Keratinocyte (primary cell): ENCODE measurements around the gene HSP90B1.

Experiments
- EZH2 ChIP-seq: IDR thresholded peaks from one replicate; pipeline ENCODE4 v1.6.1; 2012; ENCODE audit warnings: inconsistent platforms, mild to moderate bottlenecking, low read length, moderate library complexity
- TF ChIP-seq, protein P1 (sequence below), 3 experiments: IDR thresholded peaks in 1 of 3; conservative IDR thresholded peaks in 1 of 3; optimal IDR thresholded peaks in 1 of 3; 2 replicates in 2 of 3; 3 replicates in 1 of 3; pipeline versions ENCODE3 to v1.5.1; 2011; ENCODE audit warnings: low read length in 3 of 3, mild to moderate bottlenecking in 3 of 3, moderate library complexity in 2 of 3, control low read depth in 1 of 3, inconsistent platforms in 1 of 3; ENCODE audit not compliant: insufficient read depth in 2 of 3; ENCODE audit errors: extremely low read depth in 1 of 3

DNA sequence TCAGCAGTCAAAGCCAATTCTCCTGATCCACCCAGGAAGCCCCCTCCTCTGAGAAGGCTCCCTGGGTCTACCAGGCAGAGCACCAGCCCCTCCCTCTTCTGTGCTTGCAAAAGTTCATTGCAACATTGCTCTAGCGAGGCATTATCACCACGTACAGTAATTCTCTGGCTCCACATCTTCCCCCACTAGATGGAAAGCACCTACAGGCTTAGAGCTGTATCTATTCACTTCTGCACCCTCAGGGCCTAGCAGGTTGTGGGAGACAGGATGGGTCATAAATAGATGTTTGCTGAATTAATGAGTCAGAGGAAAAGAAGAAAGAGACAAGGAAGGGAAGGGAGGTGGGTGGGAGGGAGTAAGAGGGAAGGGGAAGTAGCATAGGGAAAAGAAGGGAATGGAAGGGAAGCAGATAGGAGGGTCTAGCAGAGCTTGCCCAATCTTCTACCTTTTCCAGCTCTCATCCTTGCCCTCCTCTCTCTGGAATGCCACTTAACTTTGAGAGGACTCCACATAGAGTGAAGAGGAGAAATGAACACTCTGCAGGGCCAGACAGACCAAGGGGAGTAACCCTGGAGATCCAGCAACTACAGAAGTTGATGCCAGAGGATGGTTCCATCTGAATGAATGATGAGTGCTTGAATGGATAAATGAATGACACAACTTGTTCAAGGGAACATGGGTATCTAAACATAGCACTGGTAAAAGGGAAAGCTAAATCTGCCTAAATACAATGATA, 47.2 kb upstream of the HSP90B1 start:
- TF ChIP-seq, protein P1, sequence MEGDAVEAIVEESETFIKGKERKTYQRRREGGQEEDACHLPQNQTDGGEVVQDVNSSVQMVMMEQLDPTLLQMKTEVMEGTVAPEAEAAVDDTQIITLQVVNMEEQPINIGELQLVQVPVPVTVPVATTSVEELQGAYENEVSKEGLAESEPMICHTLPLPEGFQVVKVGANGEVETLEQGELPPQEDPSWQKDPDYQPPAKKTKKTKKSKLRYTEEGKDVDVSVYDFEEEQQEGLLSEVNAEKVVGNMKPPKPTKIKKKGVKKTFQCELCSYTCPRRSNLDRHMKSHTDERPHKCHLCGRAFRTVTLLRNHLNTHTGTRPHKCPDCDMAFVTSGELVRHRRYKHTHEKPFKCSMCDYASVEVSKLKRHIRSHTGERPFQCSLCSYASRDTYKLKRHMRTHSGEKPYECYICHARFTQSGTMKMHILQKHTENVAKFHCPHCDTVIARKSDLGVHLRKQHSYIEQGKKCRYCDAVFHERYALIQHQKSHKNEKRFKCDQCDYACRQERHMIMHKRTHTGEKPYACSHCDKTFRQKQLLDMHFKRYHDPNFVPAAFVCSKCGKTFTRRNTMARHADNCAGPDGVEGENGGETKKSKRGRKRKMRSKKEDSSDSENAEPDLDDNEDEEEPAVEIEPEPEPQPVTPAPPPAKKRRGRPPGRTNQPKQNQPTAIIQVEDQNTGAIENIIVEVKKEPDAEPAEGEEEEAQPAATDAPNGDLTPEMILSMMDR (optimal IDR thresholded peaks at IDR 0.05 in 1 of 3, IDR thresholded peaks at IDR 0.05 in 1 of 3, conservative IDR thresholded peaks at IDR 0.05 in 1 of 3; ENCODE audit: extremely low read depth in 1 of 3, insufficient read depth in 2 of 3, low read length in 3 of 3), result peak in 1 of 3 experiments; percentile 9
- no peak for TF ChIP-seq EZH2
